Mucosa of descending colon (tissue), 3 donors: ENCODE data around the gene DUSP2. TPM values are rescaled to one million over a fixed set of nuclear protein-coding genes. Genes with fewer than 3 reads are reported as not detected.

Experiments used
- ATAC-seq: fragments of 200-7000 bp; cut with Tn5 transposase; one replicate; pipeline ENCODE4 v1.9.1; 2020; ENCODE audit warnings: mild to moderate bottlenecking, moderate library complexity
- DNase-seq, 3 donors: peaks; one replicate each; pipeline ENCODE4 v3.0.0-alpha.2; 2020
- H3K36me3 ChIP-seq: fragments of 200-600 bp; one replicate; pipeline ENCODE4 v1.8.0; 2021; ENCODE audit warnings: low read depth, mild to moderate bottlenecking
- H3K4me1 ChIP-seq: fragments of 200-600 bp; one replicate; pipeline ENCODE4 v1.8.0; 2021; ENCODE audit warnings: low read depth, mild to moderate bottlenecking
- H3K4me3 ChIP-seq: fragments of 200-600 bp; one replicate; pipeline ENCODE4 v1.8.0; 2021; ENCODE audit warnings: mild to moderate bottlenecking
- H3K9me3 ChIP-seq: fragments of 200-600 bp; one replicate; pipeline ENCODE4 v1.8.0; 2021; ENCODE audit warnings: mild to moderate bottlenecking
- CTCF ChIP-seq: fragments of 200-600 bp; IDR thresholded peaks from one replicate; pipeline ENCODE4 v1.8.0; 2022; ENCODE audit warnings: antibody characterized with exemption, mild to moderate bottlenecking
- intact Hi-C, 2 donors: fragments of 100-400 bp; cut with DNase I in 1 of 2; cut with micrococcal nuclease in 1 of 2; formaldehyde crosslinking; loops; one replicate each; pipeline versions ENCODE4 v1.11.0 to v1.11.1; 2022; cut with DNase I, micrococcal nuclease
- total RNA-seq, 3 donors: library from RNA; stranded (reverse); fragmentation: NEBNext Ultra II Directional in 2 of 3; extraction: Animal tissue kit (Norgen Biotek cat#: 25700) in 2 of 3; gene quantifications; one replicate each; pipeline versions ENCODE4 v1.2.1 to v1.2.4, GENCODE V29; 2021 to 2023
- donor health status: DM: no; HTN: no; CAD: no; lungs with moderate emphysema.
- donor health status: DM: no; HTN: no; CAD: no.
- donor health status: DM: no; HTN: yes; CAD: no.

The DUSP2 gene
- total RNA-seq, 3 donors from 2014 or later = 1.5 to 2.3 (median 1.6) TPM

- DNase-seq = peak in 2 of 3 donors; percentile 28 to 31
- Histone ChIP-seq H3K36me3 (no peaks in the 10 kb centered on the region), H3K4me3 (no peak overlapping the region), H3K4me1 (no peaks in the 10 kb centered on the region), H3K9me3 (no peaks in the 10 kb centered on the region)
- no peak for TF ChIP-seq CTCF
- intact Hi-C loops = no loop called here
- no peak for ATAC-seq
Measured at GRCh38 chr2:96114546-96114902, 30.7 kb downstream of the DUSP2 start.

- H3K4me3 ChIP-seq = no peak overlapping the region
- ATAC-seq = no peak
- H3K36me3 ChIP-seq = no peaks in the 10 kb centered on the region
- H3K4me1 ChIP-seq = no peaks in the 10 kb centered on the region
- intact Hi-C loops = no loop called here
- no peaks in the 10 kb centered on the region for H3K9me3 ChIP-seq
- peak in 2 of 3 donors; percentile 10 to 33 for DNase-seq
- no peak for TF ChIP-seq CTCF
Measured at GRCh38 chr2:96113951-96114350, 31.3 kb downstream of the DUSP2 start.

- DNase-seq = peak in 2 of 3 donors; percentile 16 to 35
- ATAC-seq = no peak
- H3K4me3 ChIP-seq = no peak overlapping the region
- no peaks in the 10 kb centered on the region for H3K36me3 ChIP-seq
- no peaks in the 10 kb centered on the region for H3K9me3 ChIP-seq
- intact Hi-C loops = no loop called here
- TF ChIP-seq CTCF = no peak
- H3K4me1 ChIP-seq = no peaks in the 10 kb centered on the region
Measured at GRCh38 chr2:96113367-96113677, 31.9 kb downstream of the DUSP2 start.

GRCh38 chr2:96112501-96113366 is 32.5 kb downstream of the DUSP2 start:
- no peaks in the 10 kb centered on the region for H3K4me1 ChIP-seq
- ATAC-seq (no peak), DNase-seq (peak in 2 of 3 donors; percentile 9 to 31)
- no peak overlapping the region for H3K4me3 ChIP-seq
- H3K9me3 ChIP-seq = no peaks in the 10 kb centered on the region
- no peak for TF ChIP-seq CTCF
- intact Hi-C loops = no loop called here
- H3K36me3 ChIP-seq = no peaks in the 10 kb centered on the region

GRCh38 chr2:96111823-96112500 is 33.3 kb downstream of the DUSP2 start:
- no peaks in the 10 kb centered on the region for H3K36me3 ChIP-seq
- H3K9me3 ChIP-seq = no peaks in the 10 kb centered on the region
- ATAC-seq (no peak), DNase-seq (peak in 2 of 3 donors; percentile 12 to 38)
- intact Hi-C loops = no loop called here
- no peak for TF ChIP-seq CTCF
- H3K4me3 ChIP-seq = no peak overlapping the region
- H3K4me1 ChIP-seq = no peaks in the 10 kb centered on the region
